Stimulated activated CD4-positive, alpha-beta T cell treated with anti-CD3 and anti-CD28 coated beads, Interleukin-12 subunit alpha, Interleukin-12 subunit beta, amount 100 ng/mL, for 24 hours (primary cell): ENCODE results near the gene PTPRA.
"Not testable (repeated sequence)": the region's sequence is repeated elsewhere in the genome, so short reads cannot be mapped to it uniquely, and the experiment has no call there.

Experiments
- DNase-seq, 2 experiments: peaks; one replicate each; pipeline ENCODE4 v3.0.0-alpha.2; 2020; ENCODE audit warnings: low read depth in 2 of 2

Gene PTPRA

GRCh38 chr20:2873010-2873746 is at the start of gene PTPRA:
Gene PTPRA, plus strand, starts transcription at chr20:2873481. Its CDS starts 90,797 bp downstream, at chr20:2964278.
- DNase-seq, result peak; percentile 83 to 88

GRCh38 chr20:2825761-2826160 is 47.5 kb upstream of the PTPRA start:
- no peak for DNase-seq

DNA sequence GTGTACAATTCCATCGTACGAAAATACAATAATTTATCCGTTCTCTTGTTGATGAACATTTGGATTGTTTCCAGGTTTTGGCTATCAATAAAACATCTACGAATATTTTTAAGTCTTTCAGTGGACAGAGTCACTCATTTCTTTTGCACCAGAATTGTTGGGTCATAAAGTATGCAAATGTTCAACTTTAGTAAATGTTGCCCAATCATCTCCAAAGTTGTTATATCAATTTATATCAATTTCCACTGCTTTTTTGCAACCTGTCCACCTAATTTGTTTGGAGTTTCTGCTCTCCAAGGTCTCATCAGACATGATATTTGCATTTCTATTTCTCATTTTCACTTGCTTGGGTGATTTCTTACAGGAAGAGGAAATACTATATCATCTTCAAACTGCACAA is 46.6 kb upstream of the PTPRA start:
- DNase-seq, result no peak

GRCh38 chr20:2829376-2829775 is 43.9 kb upstream of the PTPRA start:
- DNase-seq, result no peak

DNA sequence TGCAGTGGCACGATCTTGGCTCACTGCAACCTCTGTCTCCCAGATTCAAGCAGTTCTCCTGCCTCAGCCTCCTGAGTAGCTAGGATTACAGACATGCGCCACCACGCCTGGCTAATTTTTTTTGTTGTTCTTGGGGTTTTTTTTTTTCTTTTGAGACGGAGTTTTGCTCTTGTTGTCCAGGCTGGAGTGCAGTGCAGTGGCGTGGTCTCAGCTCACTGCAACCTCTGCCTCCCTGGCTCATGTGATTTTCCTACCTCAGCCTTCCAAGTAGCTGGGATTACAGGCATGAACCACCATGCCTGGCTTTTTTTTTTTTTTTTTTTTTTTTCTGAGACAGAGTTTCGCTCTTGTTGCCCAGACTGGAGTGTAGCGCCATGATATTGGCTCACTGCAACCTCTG is 42.1 kb upstream of the PTPRA start:
- not testable (repeated sequence) for DNase-seq

- DNase-seq, result no peak
Observed at GRCh38 chr20:2833761-2834160, 39.5 kb upstream of the PTPRA start.

DNA sequence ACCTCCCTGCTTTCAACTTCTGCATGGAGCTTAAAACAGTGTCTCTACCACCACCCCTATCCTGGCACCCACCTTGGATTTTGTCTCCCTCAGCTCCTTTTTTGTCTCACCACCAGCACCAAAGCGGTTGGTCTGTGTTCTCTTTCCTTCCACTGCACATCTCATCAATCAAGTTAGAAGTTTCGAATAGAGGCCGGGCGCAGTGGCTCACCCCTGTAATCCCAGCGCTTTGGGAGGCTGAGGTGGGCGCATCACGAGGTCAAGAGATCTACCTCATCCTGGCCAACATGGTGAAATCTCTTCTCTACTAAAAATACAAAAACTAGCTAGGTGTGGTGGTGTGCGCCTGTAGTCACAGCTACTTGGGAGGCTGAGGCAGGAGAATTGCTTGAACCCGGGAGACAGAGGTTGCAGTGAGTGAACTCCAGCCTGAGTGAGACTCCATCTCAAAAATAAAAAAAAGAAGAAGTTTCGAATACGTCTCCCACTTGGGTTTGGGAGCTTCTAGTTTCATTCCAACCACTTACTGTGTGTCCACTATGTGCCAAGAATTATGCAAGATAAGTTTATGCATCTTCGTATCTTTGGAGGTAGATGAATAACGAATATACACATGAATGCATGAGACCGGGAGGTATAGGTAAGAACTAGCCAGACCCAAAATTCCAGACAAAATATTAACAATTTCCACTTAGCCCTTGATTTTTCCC is 38.7 kb upstream of the PTPRA start:
- no peak for DNase-seq

GRCh38 chr20:2835331-2835796 is 37.9 kb upstream of the PTPRA start:
- no peak for DNase-seq

- no peak for DNase-seq
Observed at GRCh38 chr20:2836035-2836434, 37.2 kb upstream of the PTPRA start.

GRCh38 chr20:2837221-2837960 is 35.9 kb upstream of the PTPRA start:
- DNase-seq, result no peak

DNA sequence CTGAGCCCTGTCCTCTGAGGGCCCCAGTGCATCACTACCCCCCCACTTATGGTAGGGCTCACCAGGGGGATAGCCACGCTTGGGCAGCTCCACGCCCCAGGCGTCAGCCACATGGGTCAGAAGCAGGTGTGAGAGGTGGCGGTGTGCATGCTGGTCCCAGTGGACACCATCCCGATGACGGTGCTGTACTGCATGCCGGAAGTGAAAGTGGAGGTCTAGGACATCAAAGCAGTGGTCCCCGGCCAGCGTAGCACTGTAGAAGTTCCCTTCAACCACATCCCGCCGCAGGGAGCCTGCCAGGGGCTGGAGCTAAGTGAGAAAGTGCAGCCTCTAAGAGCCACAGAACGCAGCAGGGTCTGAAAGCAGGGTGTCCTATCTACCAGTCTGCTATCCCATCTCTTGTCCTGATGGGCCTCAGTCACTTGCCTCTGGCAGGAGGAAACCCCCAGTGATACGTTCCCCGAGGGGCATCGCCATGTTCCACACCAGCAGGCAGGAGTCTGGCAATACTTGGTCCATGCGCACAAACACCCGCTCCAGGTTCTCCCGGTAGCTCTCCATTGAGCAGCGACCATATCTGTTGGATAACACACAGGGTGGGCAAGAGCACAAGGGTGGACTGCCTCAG is 35.0 kb upstream of the PTPRA start:
- no peak for DNase-seq

DNA sequence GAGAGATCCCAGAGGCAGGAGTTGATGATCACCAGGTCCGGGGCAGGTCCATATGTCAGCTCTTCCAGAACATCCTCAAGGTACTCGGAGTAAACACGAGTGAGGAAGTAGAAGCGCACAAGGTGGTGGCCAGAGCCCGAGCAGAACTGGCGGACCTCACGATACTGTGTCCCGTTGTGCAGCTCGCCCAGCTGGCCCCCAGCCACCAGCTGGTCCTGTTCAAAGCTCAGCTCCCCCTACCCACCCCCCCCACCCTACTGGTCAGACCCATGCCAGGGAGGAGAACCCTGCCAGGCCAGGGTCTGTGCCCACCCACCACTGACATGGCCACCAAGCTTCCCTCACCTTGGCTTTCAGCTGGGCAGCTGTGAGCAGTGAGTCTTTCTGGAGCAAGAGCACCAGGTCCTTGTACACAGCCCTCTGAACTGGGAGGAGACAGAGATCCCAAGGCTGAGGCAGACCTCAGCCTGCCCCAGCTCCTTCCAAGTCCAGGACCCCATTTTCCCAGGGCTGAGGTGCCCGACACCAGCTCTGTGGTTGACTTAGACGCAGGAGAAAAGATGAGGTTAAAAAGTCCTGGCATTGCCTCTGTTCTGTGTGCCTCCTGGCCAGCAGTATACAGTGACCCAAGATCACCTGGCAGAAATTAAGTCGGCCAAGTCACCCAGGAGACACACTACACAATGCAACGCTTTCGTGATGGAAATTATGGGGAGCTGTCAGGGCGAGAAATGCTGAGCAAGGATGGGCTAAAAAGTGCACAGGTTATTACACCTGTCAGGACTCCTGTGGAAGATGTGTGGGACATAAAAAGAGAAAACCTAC is 34.2 kb upstream of the PTPRA start:
- no peak for DNase-seq

DNA sequence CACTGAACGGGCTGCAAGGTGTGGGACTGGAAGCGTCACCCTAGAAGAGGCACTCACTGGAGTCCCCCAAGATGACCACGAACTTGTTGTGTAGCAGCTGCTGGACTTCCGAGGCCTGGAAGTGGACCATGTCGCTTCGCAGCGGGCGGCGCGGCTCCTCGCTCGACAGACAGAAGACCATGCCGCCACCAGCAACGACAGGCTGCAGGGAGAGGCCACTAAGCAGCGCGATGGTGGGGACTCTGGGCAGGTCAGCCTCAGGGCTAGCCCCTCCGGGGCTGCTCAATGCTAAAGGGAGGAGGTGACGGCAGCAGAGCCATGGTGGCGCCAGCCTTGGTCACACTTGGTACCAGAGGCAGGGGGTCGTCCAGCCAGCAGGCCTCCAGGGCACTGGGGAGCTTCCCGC is 33.5 kb upstream of the PTPRA start:
- no peak for DNase-seq

GRCh38 chr20:2840138-2840966 is 32.9 kb upstream of the PTPRA start, which contains the start of the genes PCED1A and VPS16:
Gene PCED1A, minus strand, starts transcription at chr20:2840655. Its CDS starts 743 bp downstream, at chr20:2839912.
Gene VPS16, plus strand, starts transcription at chr20:2840745. Its CDS starts 30 bp downstream, at chr20:2840775.
- peak; percentile 82 to 84 for DNase-seq

GRCh38 chr20:2840967-2841531 is 32.2 kb upstream of the PTPRA start:
- peak; percentile 9 to 22 for DNase-seq

DNA sequence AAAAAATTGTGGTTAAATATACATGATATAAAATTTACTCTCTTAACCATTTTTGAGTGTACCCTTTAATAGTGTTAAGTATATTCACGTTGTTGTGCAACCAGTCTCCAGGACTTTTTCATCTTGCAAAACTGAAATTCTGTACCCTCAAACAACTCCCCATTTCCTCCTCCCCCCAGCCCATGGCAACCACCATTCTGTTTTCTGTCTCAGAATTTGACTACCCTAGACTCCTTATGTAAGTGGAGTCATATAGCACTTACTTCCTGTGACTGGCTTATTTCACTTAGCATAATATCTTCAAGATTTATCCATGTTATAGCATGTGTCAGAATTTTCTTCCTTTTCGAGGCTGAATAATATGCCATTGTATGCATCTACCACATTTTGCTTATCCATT is 27.7 kb upstream of the PTPRA start:
- DNase-seq, result no peak

DNA sequence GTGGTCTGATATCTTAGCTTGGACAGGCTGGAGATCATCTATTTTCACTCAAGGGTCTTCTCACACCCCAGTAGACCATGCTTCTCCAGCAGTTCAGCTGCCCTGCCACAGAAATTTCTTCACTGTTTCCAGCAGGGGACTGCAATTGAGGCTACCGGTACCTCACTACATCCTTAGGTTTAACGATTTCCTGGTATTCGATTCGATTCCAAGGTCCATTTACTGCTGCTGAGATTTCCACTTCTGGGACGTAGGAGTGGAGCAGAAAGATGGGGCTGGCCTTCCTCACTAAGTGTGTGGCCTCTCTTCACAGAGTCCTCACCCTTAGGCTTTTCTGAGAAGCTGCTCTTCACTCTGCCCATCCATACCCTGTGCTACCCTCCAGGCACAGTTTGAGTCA is 26.6 kb upstream of the PTPRA start:
- DNase-seq, result no peak

DNA sequence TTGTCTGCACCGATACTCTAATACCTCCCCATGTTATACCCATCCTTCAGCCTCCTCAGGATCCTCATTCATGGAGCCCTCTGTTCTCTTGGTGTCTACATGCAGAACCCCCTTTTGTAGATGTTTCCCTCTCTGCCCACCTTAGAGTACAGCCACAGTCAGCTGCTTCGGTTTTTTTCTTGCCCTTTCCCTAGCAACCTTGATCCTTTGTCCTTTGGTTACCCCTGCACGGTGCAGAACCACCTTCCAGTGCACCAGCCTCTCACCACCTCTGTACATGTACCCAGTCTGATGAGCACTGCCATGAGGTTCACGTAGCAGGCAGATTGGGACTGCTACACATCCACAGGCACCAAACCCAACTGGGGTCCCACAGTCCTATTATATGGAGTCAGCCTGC is 25.5 kb upstream of the PTPRA start:
- no peak for DNase-seq

DNA sequence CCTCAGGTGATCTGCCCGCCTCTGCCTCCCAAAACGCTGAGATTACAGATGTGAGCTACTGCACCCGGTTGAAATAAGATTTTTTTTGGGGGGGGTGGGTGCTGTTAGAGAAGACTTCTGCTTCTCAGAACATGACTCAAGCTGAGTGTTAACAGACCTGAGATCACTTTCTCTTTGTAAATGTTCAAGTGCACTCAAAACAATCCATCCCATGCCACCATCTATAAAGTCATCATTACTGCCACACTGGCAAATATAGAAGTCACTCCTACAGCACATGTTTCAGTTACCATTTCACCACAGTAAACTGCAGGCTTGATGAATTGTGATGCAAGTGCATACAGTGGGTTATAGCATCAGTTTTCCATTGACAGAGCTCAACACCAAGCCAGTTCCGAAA is 23.8 kb upstream of the PTPRA start:
- no peak for DNase-seq

DNA sequence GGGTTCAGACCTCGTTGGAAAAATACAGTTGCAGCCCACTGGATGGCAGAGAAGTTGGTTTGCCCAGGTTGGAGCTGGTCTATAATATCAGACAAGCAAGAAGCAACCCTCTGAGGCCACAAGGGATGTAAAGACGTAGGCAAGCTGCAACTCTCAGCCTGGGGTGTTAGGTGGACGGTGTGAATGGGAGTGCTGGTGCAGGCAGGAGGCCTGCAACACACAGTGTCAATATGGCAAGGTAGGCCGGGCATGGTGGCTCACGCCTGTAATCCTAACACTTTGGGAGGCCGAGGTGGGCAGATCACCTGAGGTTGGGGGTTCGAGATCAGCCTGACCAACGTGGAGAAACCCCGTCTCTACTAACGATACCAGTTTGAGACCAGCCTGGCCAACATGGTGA is 22.2 kb upstream of the PTPRA start:
- DNase-seq, result no peak
